ENCODE results near the gene ZNF444.
A peak's percentile ranks its signal among the peaks of the same experiment; 100 is the strongest.

Gene ZNF444

DNA sequence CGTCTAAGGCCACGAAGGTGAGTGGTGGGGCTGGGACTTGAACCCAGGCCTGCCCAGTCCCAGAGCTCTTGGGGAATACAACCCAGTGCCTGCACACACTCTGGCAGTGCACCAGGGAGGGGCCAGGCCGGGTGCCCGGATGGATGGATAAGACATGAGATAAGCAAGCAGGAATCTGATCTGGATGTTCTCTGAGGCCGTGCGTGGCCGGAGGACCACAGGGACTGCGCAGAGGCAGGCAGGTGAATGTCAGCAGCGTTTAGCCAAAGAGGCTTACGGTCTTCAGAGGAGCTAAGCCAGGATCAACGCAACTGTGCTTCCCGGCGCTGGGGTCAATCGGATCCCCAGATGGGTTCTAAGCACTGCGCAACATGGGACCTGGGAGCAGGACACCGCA, 21.5 kb upstream of the ZNF444 start:
- no peak for TF ChIP-seq CTCF (IDR thresholded peaks at IDR 0.05)
- H3K9me3 Mint-ChIP-seq, result no peaks in the 10 kb centered on the region
- H3K36me3 Mint-ChIP-seq (ENCODE audit: low read depth), result peaks cover 6% of the 10 kb centered on the region
- peaks cover 7% of the 10 kb centered on the region for H3K27me3 Mint-ChIP-seq (ENCODE audit: low read depth, poor library complexity)
- DNase-seq, result no peak
- H3K4me1 Mint-ChIP-seq, result peaks cover 36% of the 10 kb centered on the region
- H3K4me3 Mint-ChIP-seq, result peak overlapping the region; percentile 85
- peak overlapping the region; percentile 84 for H3K27ac Mint-ChIP-seq

- DNase-seq, result no peak
- no peak for TF ChIP-seq CTCF (IDR thresholded peaks at IDR 0.05)
- H3K27me3 Mint-ChIP-seq (ENCODE audit: low read depth, poor library complexity), result peaks cover 10% of the 10 kb centered on the region
- peaks cover 6% of the 10 kb centered on the region for H3K36me3 Mint-ChIP-seq (ENCODE audit: low read depth)
- no peaks in the 10 kb centered on the region for H3K9me3 Mint-ChIP-seq
- H3K4me1 Mint-ChIP-seq, result peaks cover 32% of the 10 kb centered on the region
- peak overlapping the region; percentile 85 for H3K4me3 Mint-ChIP-seq
- peak overlapping the region; percentile 93 for H3K27ac Mint-ChIP-seq
These were observed 21.1 kb upstream of the ZNF444 start for GRCh38 chr19:56120002-56120370.

DNA sequence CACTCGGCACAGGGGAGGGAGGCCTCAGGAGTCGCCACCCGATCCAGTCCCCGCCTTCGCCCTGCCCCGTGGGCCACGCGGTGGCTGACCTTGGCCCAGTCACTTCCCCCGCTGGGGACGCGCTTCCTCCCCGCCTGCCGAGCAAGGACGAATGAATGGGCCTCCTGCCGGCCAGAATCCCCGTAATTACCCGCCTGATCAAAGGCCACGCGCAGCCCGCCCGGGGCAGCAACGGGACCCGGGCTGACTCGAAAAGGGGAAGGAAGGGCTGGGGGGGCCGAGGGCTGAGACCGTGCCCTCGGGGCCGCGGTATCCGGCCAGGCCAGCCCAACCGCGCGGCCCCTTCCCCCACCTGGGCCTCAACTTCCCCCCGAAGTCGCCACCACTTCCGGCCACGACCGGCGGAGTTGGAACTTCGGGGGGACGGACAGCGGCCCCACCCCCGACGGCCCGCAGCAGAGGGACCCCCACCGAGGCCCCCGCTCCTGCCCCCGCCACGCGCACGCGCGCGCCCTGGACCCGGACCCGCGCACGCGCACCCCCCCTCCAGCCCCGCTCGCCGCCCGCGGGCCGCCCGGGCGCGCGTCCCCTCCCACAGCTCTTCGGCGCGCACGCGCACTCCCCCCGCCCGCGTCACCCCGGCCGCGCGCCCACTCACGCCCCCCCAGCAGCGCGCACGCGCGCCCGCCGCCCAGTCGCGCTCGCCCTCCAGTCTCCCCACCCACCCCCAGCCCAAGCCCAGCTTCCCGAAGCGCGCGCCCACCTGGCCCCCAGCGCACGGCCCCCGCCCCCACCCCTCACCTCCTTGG, 20.5 kb upstream of the ZNF444 start:
- peak; percentile 77 for DNase-seq
- Mint-ChIP-seq H3K27me3 (ENCODE audit: low read depth, poor library complexity) (peaks cover 10% of the 10 kb centered on the region), H3K36me3 (ENCODE audit: low read depth) (peaks cover 6% of the 10 kb centered on the region), H3K27ac (no peak overlapping the region), H3K4me1 (peaks cover 30% of the 10 kb centered on the region), H3K4me3 (peak overlapping the region; percentile 85), H3K9me3 (no peaks in the 10 kb centered on the region)
- no peak for TF ChIP-seq CTCF (IDR thresholded peaks at IDR 0.05)

DNA sequence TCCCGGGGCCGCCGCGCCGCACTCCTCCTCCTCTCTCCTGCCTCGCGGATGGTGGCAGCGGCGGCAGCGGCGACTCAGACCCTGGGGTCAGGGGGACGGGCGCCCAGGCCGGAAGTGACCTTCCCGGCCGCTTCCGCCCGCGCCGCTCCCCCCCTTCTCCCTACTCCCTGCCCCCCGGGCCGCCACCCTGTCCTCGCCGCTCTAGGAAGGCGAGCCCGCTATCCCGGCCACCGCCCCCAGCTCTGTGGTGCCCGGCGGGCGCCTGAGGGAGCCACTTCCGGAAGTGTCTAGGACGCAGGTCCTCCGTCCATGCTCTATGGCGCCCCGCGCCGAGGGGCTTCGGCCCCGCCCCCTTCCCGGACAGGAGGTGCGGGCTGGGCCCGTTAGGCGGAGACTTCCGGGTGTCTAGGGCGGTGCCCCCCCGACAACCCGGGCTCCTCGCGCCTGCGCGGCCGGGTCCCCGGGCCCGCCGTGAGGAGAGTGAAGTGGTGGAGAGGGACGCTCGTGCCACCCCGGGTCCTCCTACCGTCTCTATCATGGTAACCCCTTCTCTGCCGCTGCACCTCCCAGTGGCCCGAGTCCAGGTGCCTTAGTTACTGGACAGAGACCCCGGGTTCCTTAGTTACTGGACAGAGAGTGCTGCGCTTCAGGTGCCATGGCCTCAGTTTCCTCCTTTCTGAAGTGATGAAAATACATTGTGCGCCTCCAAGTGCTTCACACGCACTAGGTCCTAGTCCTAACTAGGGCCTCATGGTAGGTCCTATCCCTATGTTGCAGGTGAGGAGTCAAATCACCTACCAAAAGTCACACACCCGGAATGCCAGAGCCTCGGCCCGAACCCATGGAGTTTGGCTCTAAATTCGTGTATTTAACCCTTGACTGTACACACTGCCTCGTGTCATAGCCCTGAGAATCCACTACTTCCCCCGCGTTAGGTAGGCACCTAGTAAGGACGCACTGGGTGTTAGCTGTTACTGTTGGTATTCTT, 19.6 kb upstream of the ZNF444 start, which contains the start of gene ZNF787:
Gene ZNF787, minus strand, starts transcription at position 116 of the 988 bp plus-strand sequence. CDS start 18,078 bp downstream, outside the sequence.
- Mint-ChIP-seq H3K27ac (peak within 1 kb of the TSS; percentile 93), H3K9me3 (no peaks in the 10 kb centered on the region), H3K4me3 (peak within 1 kb of the TSS; percentile 85), H3K36me3 (ENCODE audit: low read depth) (peaks cover 5% of the 10 kb centered on the region), H3K4me1 (peaks cover 36% of the 10 kb centered on the region), H3K27me3 (ENCODE audit: low read depth, poor library complexity) (peaks cover 10% of the 10 kb centered on the region)
- DNase-seq, result peak; percentile 99
- no peak for TF ChIP-seq CTCF (IDR thresholded peaks at IDR 0.05)

DNA sequence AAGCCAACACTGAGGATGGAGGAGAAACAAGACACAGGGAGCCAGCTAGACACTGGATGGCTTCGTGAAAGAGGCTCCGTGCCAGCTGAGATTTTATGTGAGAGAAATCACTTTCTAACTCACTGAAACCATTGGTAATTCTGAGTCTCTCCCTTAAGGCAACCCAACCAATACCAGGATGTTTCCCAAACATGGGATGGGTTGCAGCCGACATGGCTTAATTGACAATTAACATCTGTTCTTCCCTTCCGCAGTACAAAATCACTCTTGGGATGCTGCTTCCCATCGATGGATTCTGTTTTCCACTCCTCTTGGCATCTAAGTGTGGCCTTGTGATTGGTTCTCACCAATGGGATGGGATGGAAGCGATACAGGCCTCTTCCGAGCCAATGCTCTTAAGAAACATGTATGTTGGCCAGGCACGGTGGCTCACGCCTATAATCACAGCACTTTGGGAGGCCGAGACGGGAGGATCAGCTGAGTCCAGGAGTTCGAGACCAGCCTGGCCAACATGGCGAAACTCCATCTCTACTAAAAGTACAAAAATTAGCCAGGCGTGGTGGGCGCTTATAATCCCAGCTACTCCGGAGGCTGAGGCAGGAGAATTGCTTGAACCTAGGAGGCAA, 17.7 kb upstream of the ZNF444 start:
- no peak for TF ChIP-seq CTCF (IDR thresholded peaks at IDR 0.05)
- peak overlapping the region; percentile 57 for H3K27ac Mint-ChIP-seq
- H3K9me3 Mint-ChIP-seq, result no peaks in the 10 kb centered on the region
- H3K4me1 Mint-ChIP-seq, result peaks cover 38% of the 10 kb centered on the region
- H3K4me3 Mint-ChIP-seq, result no peak overlapping the region
- H3K27me3 Mint-ChIP-seq (ENCODE audit: low read depth, poor library complexity), result peaks cover 10% of the 10 kb centered on the region
- H3K36me3 Mint-ChIP-seq (ENCODE audit: low read depth), result no peaks in the 10 kb centered on the region
- DNase-seq, result no peak

Data from nephron progenitor cell (in vitro differentiated cells).